ENCODE data around the gene RNU5D-1. TPM values are rescaled to one million over a fixed set of nuclear protein-coding genes. Genes with fewer than 3 reads are reported as not detected.

The RNU5D-1 gene
- not detected for total RNA-seq

- WGBS: under 1% methylated on average over 19 of the region's 19 CpGs
- DNase-seq (ENCODE audit: low spot score in 2 of 2): peak; percentile 97 to 98
- peak within 1 kb of the TSS; percentile 27 for H3K4me3 ChIP-seq
Observed at GRCh38 chr1:44730741-44731512, at the start of gene RNU5D-1. Gene RNU5D-1, minus strand, starts transcription at chr1:44731170.

GRCh38 chr1:44780583-44781121 is 49.7 kb upstream of the RNU5D-1 start:
- no peaks in the 10 kb centered on the region for H3K27me3 ChIP-seq
- H3K27ac ChIP-seq: no peak overlapping the region
- 90% methylated on average over 14 of the region's 14 CpGs for WGBS
- H3K36me3 ChIP-seq: peaks cover 40% of the 10 kb centered on the region
- H3K4me1 ChIP-seq: peaks cover 51% of the 10 kb centered on the region
- no peak for DNase-seq (ENCODE audit: low spot score in 2 of 2)
- H3K9me3 ChIP-seq: no peaks in the 10 kb centered on the region
- TF ChIP-seq POLR2AphosphoS5 (IDR thresholded peaks at IDR 0.05) (no peak), EP300 (IDR thresholded peaks at IDR 0.05) (no peak), CTCF (IDR thresholded peaks at IDR 0.05) (no peak), POLR2A (IDR thresholded peaks at IDR 0.05) (no peak)
- H3K4me3 ChIP-seq: no peak overlapping the region

More at GRCh38 chr1:44730741-44731512, at the start of gene RNU5D-1:
- H3K36me3 ChIP-seq: no peaks in the 10 kb centered on the region
- peak; percentile 85 to 98 for TF ChIP-seq CTCF (IDR thresholded peaks at IDR 0.05)
- peak; percentile 71 to 91 for TF ChIP-seq POLR2A (IDR thresholded peaks at IDR 0.05)
- no peak for TF ChIP-seq EP300 (IDR thresholded peaks at IDR 0.05)
- peak in 2 of 3 donors; percentile 71 to 75 for TF ChIP-seq POLR2AphosphoS5 (IDR thresholded peaks at IDR 0.05)
- peaks cover 15% of the 10 kb centered on the region for H3K4me1 ChIP-seq
- no peaks in the 10 kb centered on the region for H3K9me3 ChIP-seq
- no peaks in the 10 kb centered on the region for H3K27me3 ChIP-seq
- peak within 1 kb of the TSS; percentile 94 for H3K27ac ChIP-seq

- no peak overlapping the region for H3K27ac ChIP-seq
- H3K36me3 ChIP-seq: peaks cover 40% of the 10 kb centered on the region
- WGBS: 93% methylated on average over 6 of the region's 6 CpGs
- H3K4me1 ChIP-seq: peaks cover 41% of the 10 kb centered on the region
- TF ChIP-seq CTCF (IDR thresholded peaks at IDR 0.05): no peak
- H3K4me3 ChIP-seq: no peak overlapping the region
- H3K27me3 ChIP-seq: no peaks in the 10 kb centered on the region
- no peaks in the 10 kb centered on the region for H3K9me3 ChIP-seq
- no peak for DNase-seq (ENCODE audit: low spot score in 2 of 2)
Observed at GRCh38 chr1:44778705-44779576, 48.0 kb upstream of the RNU5D-1 start.

- Histone ChIP-seq H3K36me3 (peaks cover 40% of the 10 kb centered on the region), H3K9me3 (no peaks in the 10 kb centered on the region), H3K27ac (no peak overlapping the region), H3K4me1 (peaks cover 33% of the 10 kb centered on the region), H3K4me3 (no peak overlapping the region), H3K27me3 (no peaks in the 10 kb centered on the region)
- no peak for TF ChIP-seq EP300 (IDR thresholded peaks at IDR 0.05)
- TF ChIP-seq CTCF (IDR thresholded peaks at IDR 0.05): no peak
- TF ChIP-seq POLR2AphosphoS5 (IDR thresholded peaks at IDR 0.05): no peak
- TF ChIP-seq POLR2A (IDR thresholded peaks at IDR 0.05): no peak
- no peak for DNase-seq (ENCODE audit: low spot score in 2 of 2)
- 75% methylated on average over 13 of the region's 13 CpGs for WGBS
Observed at GRCh38 chr1:44777969-44778635, 47.1 kb upstream of the RNU5D-1 start.

Measured in suprapubic skin (tissue), 4 donors.